ENCODE results near the gene TTC7B. TPM values are rescaled to one million over a fixed set of nuclear protein-coding genes. Genes with fewer than 3 reads are reported as not detected.

The TTC7B gene
- polyA plus RNA-seq, 1 donor (not counting 4 experiments of a cell fraction or from before 2014, with no cell fraction given), result 21.4 TPM

- no peak overlapping the region for H3K4me3 ChIP-seq (ENCODE audit: control insufficient read depth in 2 of 3, extremely low read depth in 1 of 3, insufficient read depth in 2 of 3, low read depth in 1 of 3, low read length in 3 of 3)
- peaks cover 2% of the 10 kb centered on the region for H3K9me1 ChIP-seq (ENCODE audit: control insufficient read depth, extremely low read depth, insufficient read depth, low read length)
- H3K27ac ChIP-seq (ENCODE audit: control insufficient read depth, insufficient read depth, low read length), result no peak overlapping the region
- DNase-seq (ENCODE audit: low read depth, low spot score) (no peak), FAIRE-seq (no peak)
- H3K4me2 ChIP-seq (ENCODE audit: control insufficient read depth, extremely low read depth, insufficient read depth, low read depth, low read length), result no peak overlapping the region
- H3K4me1 ChIP-seq (ENCODE audit: control insufficient read depth, extremely low read depth, insufficient read depth, low read length), result peaks cover 3% of the 10 kb centered on the region
- no peaks in the 10 kb centered on the region for H3K36me3 ChIP-seq (ENCODE audit: control insufficient read depth in 2 of 2, extremely low read depth in 1 of 2, insufficient read depth in 2 of 2, low read length in 2 of 2)
- no peak overlapping the region for H3K9ac ChIP-seq (ENCODE audit: control insufficient read depth, extremely low read depth, insufficient read depth, low read length)
- H2AFZ ChIP-seq (ENCODE audit: control insufficient read depth, low read length), result no peak overlapping the region
- no peak for TF ChIP-seq CTCF (optimal IDR thresholded peaks at IDR 0.05 in 1 of 3, IDR thresholded peaks at IDR 0.05 in 1 of 3, conservative IDR thresholded peaks at IDR 0.05 in 1 of 3; ENCODE audit: extremely low read depth in 1 of 3, insufficient read depth in 2 of 3, low read length in 3 of 3)
- no peaks in the 10 kb centered on the region for H3K79me2 ChIP-seq (ENCODE audit: control insufficient read depth, insufficient read depth, low read length)
- H3K27me3 ChIP-seq (ENCODE audit: control insufficient read depth, extremely low read depth, insufficient read depth, low read length), result no peaks in the 10 kb centered on the region
- dilution Hi-C loops (cut with MboI; ENCODE audit: extremely low pct_ligation_motif_present, low sequenced_read_pairs), result no loop called here
- H4K20me1 ChIP-seq (ENCODE audit: control insufficient read depth, extremely low read depth, insufficient read depth, low read length), result no peaks in the 10 kb centered on the region
- no peaks in the 10 kb centered on the region for H3K9me3 ChIP-seq (ENCODE audit: control insufficient read depth, low read depth, low read length)
These were observed 262.8 kb downstream of the TTC7B start for GRCh38 chr14:90553298-90553920.

GRCh38 chr14:90552465-90553297 is 263.5 kb downstream of the TTC7B start:
- H3K9ac ChIP-seq (ENCODE audit: control insufficient read depth, extremely low read depth, insufficient read depth, low read length), result no peak overlapping the region
- peaks cover 3% of the 10 kb centered on the region for H4K20me1 ChIP-seq (ENCODE audit: control insufficient read depth, extremely low read depth, insufficient read depth, low read length)
- H3K27me3 ChIP-seq (ENCODE audit: control insufficient read depth, extremely low read depth, insufficient read depth, low read length), result no peaks in the 10 kb centered on the region
- DNase-seq (ENCODE audit: low read depth, low spot score), result no peak
- peaks cover 2% of the 10 kb centered on the region for H3K9me1 ChIP-seq (ENCODE audit: control insufficient read depth, extremely low read depth, insufficient read depth, low read length)
- H3K4me3 ChIP-seq (ENCODE audit: control insufficient read depth in 2 of 3, extremely low read depth in 1 of 3, insufficient read depth in 2 of 3, low read depth in 1 of 3, low read length in 3 of 3), result no peak overlapping the region
- dilution Hi-C loops (cut with MboI; ENCODE audit: extremely low pct_ligation_motif_present, low sequenced_read_pairs), result no loop called here
- H3K4me2 ChIP-seq (ENCODE audit: control insufficient read depth, extremely low read depth, insufficient read depth, low read depth, low read length), result no peak overlapping the region
- TF ChIP-seq EZH2 (IDR thresholded peaks at IDR 0.05; ENCODE audit: low read length) (no peak), CTCF (optimal IDR thresholded peaks at IDR 0.05 in 1 of 3, IDR thresholded peaks at IDR 0.05 in 1 of 3, conservative IDR thresholded peaks at IDR 0.05 in 1 of 3; ENCODE audit: extremely low read depth in 1 of 3, insufficient read depth in 2 of 3, low read length in 3 of 3) (no peak)
- H2AFZ ChIP-seq (ENCODE audit: control insufficient read depth, low read length), result no peak overlapping the region
- H3K4me1 ChIP-seq (ENCODE audit: control insufficient read depth, extremely low read depth, insufficient read depth, low read length), result peaks cover 3% of the 10 kb centered on the region
- no peak for FAIRE-seq
- no peaks in the 10 kb centered on the region for H3K9me3 ChIP-seq (ENCODE audit: control insufficient read depth, low read depth, low read length)
- no peak overlapping the region for H3K27ac ChIP-seq (ENCODE audit: control insufficient read depth, insufficient read depth, low read length)
- no peaks in the 10 kb centered on the region for H3K79me2 ChIP-seq (ENCODE audit: control insufficient read depth, insufficient read depth, low read length)
- no peaks in the 10 kb centered on the region for H3K36me3 ChIP-seq (ENCODE audit: control insufficient read depth in 2 of 2, extremely low read depth in 1 of 2, insufficient read depth in 2 of 2, low read length in 2 of 2)

All from keratinocyte (primary cell).